Activated CD8-positive, alpha-beta memory T cell treated with anti-CD3 and anti-CD28 coated beads for 24 hours (primary cell): ENCODE data around the gene TMEM131L.
"Not testable (repeated sequence)": the region's sequence is repeated elsewhere in the genome, so short reads cannot be mapped to it uniquely, and the experiment has no call there.

ENCODE experiments used
- DNase-seq: peaks from one replicate; pipeline ENCODE4 v3.0.0-alpha.2; 2020

The TMEM131L gene

DNA sequence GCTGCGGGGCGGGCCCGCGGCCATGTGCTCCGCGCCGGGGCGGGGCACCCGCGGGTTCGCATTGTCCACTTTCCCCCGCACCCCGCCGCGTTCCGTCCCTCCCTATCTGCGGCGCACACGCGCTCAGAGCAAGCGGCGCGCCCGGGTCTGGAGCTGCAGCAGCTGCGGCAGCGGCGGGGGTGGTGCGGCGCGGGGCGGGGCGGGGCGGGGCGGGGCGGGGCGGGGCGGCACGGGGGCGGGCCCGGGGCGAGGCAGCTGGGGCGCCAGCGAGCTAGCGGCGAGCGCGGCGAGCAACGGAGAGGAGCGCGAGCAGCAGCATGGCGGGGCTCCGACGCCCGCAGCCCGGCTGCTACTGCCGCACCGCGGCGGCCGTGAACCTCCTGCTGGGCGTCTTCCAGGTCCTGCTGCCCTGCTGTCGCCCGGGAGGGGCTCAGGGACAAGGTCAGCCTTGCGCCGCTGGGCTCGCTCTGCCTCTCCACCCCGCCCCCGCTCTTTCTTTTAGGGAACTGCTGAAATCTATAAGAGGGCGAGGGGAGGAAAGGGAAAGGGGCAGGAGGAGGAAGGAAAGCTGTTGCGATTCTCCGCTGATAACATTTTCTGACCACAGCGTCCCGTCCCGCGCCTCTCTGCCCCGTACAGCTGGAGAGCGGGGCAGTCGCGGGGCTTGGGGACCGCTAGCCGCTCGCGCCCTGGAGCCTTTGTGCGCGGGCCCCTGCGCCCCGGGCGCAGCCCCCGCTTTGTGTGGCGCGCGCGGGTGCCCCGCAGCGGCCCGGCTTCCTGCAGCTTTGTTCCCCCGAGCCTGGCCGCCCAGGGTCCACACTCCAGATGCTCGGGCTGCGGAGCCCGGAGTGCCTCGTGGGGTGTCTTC, at the start of gene TMEM131L:
Gene TMEM131L, plus strand, starts transcription at position 280 of the 868 bp plus-strand sequence. Its CDS starts 38 bp downstream, at position 318.
- peak; percentile 86 for DNase-seq

DNA sequence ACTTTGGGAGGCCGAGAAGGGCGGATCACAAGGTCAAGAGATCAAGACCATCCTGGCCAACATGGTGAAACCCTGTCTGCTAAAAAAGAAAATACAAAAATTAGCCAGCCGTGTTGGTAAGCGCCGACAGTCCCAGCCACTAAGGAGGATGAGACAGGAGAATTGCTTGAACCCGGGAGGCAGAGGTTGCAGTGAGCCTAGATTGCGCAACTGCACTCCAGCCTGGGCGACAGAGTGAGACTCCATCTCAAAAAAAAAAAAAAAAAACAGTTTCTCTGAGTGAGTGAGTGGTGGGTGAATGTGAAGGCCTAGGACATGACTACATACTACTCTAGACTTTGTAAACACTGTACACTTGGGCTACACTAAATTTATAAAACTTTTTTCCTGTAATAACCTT, 49.7 kb upstream of the TMEM131L start:
- DNase-seq: not testable (repeated sequence)

- DNase-seq: no peak
Observed at GRCh38 chr4:153418121-153418520, 48.0 kb upstream of the TMEM131L start.

- DNase-seq: no peak
Observed at GRCh38 chr4:153418558-153418957, 47.6 kb upstream of the TMEM131L start.

DNA sequence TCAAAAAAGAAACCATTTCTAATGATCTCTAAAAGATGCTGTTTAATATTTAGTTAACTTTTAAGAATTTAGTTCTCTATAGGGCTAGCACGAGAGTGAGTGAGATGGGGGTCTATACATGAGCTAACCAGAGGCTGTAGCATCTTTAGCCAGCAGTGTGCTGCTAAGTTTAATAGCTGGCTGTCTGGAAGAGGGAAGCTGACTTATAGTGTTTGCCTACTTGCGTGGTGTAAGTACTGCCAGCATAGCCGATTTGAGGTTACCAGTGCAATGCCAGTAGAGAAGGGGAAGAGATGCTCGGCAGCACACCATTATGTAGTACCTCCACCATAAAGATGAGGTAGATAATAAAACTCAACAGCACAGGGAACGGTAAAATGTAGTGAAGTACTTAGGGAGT, 47.1 kb upstream of the TMEM131L start:
- no peak for DNase-seq

DNA sequence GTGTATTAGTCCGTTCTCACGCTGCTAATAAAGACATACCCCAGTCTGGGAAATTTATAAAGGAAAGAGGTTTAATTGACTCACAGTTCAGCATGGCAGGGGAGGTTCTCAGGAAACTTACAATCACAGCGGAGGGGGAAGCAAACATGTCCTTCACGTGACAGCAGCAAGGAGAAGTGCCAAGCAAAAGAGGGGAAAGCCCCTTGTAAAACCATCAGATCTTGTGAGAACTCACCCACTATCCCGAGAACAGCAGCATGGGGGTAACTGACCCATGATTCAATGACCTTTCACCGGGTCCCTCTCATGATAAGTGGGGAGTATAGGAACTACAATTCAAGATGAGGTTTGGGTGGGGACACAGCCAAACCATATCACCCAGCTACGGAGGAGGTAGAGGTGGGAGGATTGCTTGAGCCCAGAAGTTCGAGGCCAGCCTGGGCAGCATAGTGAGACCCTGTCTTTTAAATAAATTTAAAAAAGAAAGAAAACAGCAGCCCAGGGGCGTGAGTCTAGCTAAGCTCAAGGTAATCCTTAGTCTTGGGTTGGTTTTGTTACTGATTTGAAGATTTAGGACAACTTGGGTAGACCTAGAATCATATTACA, 46.4 kb upstream of the TMEM131L start:
- no peak for DNase-seq

- DNase-seq: no peak
Observed at GRCh38 chr4:153420361-153420760, 45.8 kb upstream of the TMEM131L start.

GRCh38 chr4:153421941-153422340, 44.2 kb upstream of the TMEM131L start:
- DNase-seq: no peak

- DNase-seq: no peak
Observed at GRCh38 chr4:153426207-153426885, 39.8 kb upstream of the TMEM131L start.

GRCh38 chr4:153427363-153428071, 38.6 kb upstream of the TMEM131L start:
- DNase-seq: no peak

- DNase-seq: no peak
Observed at GRCh38 chr4:153428941-153429475, 37.2 kb upstream of the TMEM131L start.

DNA sequence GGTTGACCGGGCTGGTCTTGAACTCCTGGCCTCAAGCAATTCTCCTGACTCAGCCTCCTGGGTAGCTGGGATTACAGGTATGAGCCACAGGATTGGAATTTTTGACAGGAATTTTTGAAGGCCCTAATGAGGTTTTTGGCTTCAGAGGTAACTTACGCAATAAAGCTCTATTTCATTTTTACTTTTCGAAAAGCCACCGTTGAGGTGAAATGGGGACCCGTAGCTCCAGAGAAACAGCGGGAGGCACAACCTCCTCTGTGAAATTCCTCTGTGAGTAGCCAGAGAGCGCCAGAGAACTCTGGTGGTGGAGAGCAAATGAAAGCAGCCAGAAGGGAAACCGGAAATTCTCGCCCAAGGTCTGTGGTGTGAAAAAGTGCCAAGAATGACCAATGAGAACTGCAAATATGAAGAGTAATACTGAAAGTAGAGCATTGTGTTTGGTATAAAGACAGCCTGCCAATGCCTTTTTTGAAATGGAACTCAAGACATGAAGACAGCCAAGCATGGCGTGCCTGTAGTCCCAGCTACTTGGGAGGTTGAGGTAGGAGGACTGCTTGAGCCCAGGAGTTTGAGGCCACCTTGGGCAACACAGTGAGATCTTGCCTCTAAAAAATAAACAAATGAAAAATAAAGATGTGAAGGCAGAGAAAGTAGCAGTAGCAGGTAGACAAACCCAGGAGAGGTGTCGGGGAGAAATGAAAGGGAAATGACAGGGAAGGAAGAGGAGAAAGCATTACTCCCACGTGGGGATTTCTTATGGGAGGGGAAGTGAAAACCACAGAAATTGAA, 33.0 kb upstream of the TMEM131L start:
- peak; percentile 77 for DNase-seq

DNA sequence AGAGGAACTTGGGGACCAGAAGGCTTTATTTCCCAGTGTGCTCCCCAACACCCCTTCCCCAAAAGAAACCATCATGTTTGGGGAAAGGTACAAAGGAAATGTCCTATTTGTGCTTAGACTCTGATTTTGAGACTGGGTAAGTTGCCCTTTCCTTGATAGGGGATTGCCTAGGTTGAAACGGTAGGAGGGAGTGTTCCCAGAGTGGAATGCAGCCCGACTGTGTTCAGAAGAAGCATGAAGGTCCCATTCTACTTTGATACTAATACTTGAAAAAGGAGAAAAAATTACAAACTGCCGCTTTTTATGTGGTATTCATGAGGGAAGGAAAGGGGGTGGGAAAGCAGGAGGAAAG, 32.4 kb upstream of the TMEM131L start:
- peak; percentile 53 for DNase-seq

- no peak for DNase-seq
Observed at GRCh38 chr4:153434190-153434589, 32.0 kb upstream of the TMEM131L start.

GRCh38 chr4:153438916-153439756, 27.0 kb upstream of the TMEM131L start:
- peak; percentile 68 for DNase-seq

GRCh38 chr4:153439831-153440230, 26.3 kb upstream of the TMEM131L start:
- peak; percentile 53 for DNase-seq

DNA sequence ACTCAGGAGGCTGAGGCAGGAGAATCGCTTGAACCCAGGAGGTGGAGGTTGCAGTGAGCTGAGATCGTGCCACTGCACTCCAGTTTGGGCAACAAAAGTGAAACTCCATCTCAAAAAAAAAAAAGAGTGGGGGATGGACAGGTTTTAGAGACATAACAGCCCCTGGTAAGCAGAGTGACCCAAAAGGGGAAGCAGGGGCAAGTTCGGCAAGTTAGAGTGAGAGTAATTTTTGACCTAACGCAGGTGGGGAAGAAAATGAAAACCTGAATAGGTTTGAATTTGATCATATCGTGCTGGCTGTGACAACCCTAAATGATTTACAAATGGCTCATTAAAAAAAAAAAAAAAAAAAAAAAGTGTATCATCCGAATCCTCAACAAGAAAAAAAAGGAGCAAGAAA, 25.7 kb upstream of the TMEM131L start:
- no peak for DNase-seq

DNA sequence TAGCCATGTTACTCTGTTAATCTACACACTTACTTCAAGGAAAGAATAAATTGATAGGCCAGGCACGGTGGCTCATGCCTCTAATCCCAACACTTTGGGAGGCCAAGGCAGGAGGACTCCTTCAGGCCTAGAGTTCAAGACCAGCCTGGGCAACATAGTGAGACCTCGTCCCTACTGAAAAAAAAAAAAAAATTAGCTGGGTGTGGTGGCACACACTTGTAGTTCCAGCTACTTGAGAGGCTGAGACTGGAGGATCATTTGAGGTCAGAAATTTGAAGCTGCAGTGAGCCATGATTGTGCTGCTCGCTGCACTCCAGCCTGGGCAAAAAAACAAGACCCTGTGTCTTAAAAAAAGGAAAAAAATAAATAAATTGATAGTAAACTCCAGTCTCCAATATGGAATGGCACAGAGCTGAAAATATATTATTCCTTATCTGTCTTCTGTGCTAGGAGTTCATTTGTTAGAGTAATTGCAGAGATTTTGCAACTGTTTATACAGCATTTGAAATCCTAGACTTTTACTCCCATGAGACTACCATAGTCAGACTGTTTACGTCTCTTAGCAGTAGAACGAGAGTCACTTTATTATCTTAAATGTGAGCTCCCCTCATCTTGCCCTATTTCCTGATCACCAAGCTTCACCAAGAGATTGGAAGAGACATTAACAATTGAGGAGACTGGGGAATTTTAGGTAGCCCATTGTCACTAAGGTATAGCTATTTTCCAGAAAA, 18.8 kb upstream of the TMEM131L start:
- DNase-seq: peak; percentile 28

DNA sequence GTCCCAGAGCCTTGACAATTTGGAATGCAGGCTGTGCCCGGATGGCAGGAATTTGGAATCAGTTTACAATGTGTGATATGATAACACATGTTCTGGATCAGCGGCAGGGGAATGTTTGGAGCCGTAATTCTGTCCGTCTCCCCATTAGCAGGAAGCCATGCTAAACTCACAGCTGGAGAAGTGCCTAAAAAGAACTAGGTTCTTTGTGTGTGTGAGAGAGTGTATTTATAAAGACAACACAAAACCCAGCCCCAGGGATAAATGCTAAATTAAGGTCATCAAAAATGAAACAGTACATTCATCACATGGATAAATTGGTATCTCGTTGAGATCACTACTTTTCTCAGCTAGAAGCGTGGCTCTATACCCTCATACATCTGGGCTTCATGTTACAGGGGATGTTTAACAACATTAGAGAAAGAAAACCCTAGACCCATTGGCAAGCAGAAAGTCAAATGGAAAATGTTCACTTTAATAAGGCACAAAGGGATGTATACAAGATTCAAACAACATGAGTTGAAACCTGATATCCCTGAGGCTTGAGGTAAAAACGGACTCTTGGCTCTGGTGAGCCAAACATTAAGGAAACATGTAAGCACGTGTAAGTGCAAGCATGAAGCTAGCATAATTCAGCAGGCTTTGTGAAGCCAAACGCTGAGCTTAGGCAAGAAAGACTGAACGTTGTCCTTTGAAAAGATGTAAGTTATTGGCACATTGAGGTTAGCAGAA, 18.0 kb upstream of the TMEM131L start:
- peak; percentile 37 for DNase-seq

GRCh38 chr4:153449338-153449737, 16.8 kb upstream of the TMEM131L start:
- DNase-seq: no peak
